Kidney (tissue), 14 donors: Measurements from ENCODE around the gene CCNL2. TPM values are rescaled to one million over a fixed set of nuclear protein-coding genes. Genes with fewer than 3 reads are reported as not detected.

Source experiments
- DNase-seq, 5 donors: peaks; one replicate each; pipeline ENCODE4 v3.0.0-alpha.2; 2013 to 2020
- FAIRE-seq: peaks from 2 replicates; lab custom pipeline; 2012; peaks lifted over from hg19 to GRCh38; lab: Jason Lieb, UNC
- H3K27ac ChIP-seq, 2 donors: one replicate each; pipeline ENCODE4 v1.7.0; 2013; ENCODE audit warnings: low read depth in 2 of 2, low read length in 2 of 2, inconsistent platforms in 1 of 2
- H3K27me3 ChIP-seq: one replicate; pipeline ENCODE4 v1.7.1; 2013; ENCODE audit warnings: low read length, inconsistent platforms; ENCODE audit not compliant: control insufficient read depth, insufficient read depth
- H3K36me3 ChIP-seq, 3 donors: one replicate each; pipeline versions ENCODE4 v1.7.0 to v1.7.1; 2013; ENCODE audit warnings: low read length in 3 of 3, control low read depth in 1 of 3, inconsistent platforms in 1 of 3; ENCODE audit not compliant: insufficient read depth in 3 of 3, control insufficient read depth in 2 of 3
- H3K4me1 ChIP-seq, 3 donors: one replicate each; pipeline versions ENCODE4 v1.7.0 to v1.7.1; 2013; ENCODE audit warnings: low read length in 3 of 3, inconsistent platforms in 1 of 3, low read depth in 1 of 3; ENCODE audit not compliant: control insufficient read depth in 2 of 3, insufficient read depth in 2 of 3
- H3K4me3 ChIP-seq, 3 donors: one replicate each; pipeline versions ENCODE4 v1.7.0 to v1.8.1; 2013; ENCODE audit warnings: low read length in 3 of 3, control low read depth in 1 of 3, inconsistent platforms in 1 of 3
- H3K9ac ChIP-seq, 3 donors: one replicate each; pipeline versions ENCODE4 v1.7.0 to v1.7.1; 2013; ENCODE audit warnings: low read length in 3 of 3, control low read depth in 1 of 3, inconsistent platforms in 1 of 3
- H3K9me3 ChIP-seq, 3 donors: one replicate each; pipeline versions ENCODE4 v1.7.0 to v1.7.1; 2013; ENCODE audit warnings: low read length in 3 of 3, control low read depth in 1 of 3, inconsistent platforms in 1 of 3; ENCODE audit not compliant: control insufficient read depth in 2 of 3, insufficient read depth in 1 of 3
- intact Hi-C: fragments of 100-400 bp; cut with DNase I; formaldehyde crosslinking; loops from one replicate; pipeline ENCODE4 v1.11.1; 2022
- polyA plus RNA-seq: library from polyadenylated mRNA; stranded (reverse); fragments of 350-450 nt; fragmentation: Illumina TruSeq; extraction: RNeasy Lipid Tissue Mini Kit (QIAGEN cat#74804); gene quantifications from one replicate; pipeline ENCODE4 v1.2.3, GENCODE V29; 2014; ENCODE audit warnings: low read depth, low replicate concordance; ENCODE audit not compliant: insufficient read depth
- total RNA-seq: library from RNA; stranded (reverse); fragmentation: NEBNext Ultra II Directional; extraction: Animal tissue kit (Norgen Biotek cat#: 25700); gene quantifications from one replicate; pipeline ENCODE4 v1.2.1, GENCODE V29; 2021
- TF ChIP-seq, protein P1 (sequence below): IDR thresholded peaks from 3 replicates; pipeline ENCODE4 v1.5.1; 2012; ENCODE audit warnings: mild to moderate bottlenecking, moderate library complexity, borderline replicate concordance; ENCODE audit not compliant: insufficient read depth; ENCODE audit errors: extremely low read depth
- donor health status: control.
- donor health status: control.
- donor health status: control.
- donor health status: control.
- donor health status: control.
- donor health status: DM: yes; HTN: yes; CAD: no.
- donor health status: Normal renal cell carcinoma (clear cell type).

CCNL2 gene
- total and polyA plus RNA-seq, 2 donors from 2014 or later: 72.0 to 199 TPM

DNA sequence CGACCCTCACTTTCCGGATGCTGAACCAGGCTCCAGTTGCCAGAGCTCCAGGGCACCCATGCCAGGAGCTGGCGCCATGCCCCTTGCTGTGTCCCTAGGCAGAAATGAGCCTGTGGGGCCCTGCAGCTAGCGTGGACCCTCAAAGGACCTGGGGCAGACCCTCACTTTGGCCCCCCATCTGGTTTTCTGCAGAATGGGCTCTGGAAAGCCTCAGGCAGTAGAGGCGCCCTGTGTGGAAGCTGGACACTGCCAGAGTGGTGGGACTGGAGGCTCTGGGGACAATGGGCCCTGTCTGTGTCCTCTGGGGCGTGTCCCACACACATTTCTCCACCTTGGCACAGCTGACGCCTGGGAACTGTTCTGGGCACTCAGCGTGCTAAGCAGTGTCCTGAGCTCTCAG, 17.8 kb downstream of the CCNL2 start:
- no peak overlapping the region for H3K9ac ChIP-seq
- intact Hi-C loops: no loop called here
- H3K4me3 ChIP-seq: no peak overlapping the region
- H3K27me3 ChIP-seq: no peaks in the 10 kb centered on the region
- no peaks in the 10 kb centered on the region for H3K9me3 ChIP-seq
- DNase-seq (no peak), FAIRE-seq (no peak)
- H3K27ac ChIP-seq: no peak overlapping the region
- peaks cover 0 to 9% (median 5%) of the 10 kb centered on the region in 3 donors for H3K36me3 ChIP-seq
- no peaks in the 10 kb centered on the region for H3K4me1 ChIP-seq
- TF ChIP-seq, protein P1, sequence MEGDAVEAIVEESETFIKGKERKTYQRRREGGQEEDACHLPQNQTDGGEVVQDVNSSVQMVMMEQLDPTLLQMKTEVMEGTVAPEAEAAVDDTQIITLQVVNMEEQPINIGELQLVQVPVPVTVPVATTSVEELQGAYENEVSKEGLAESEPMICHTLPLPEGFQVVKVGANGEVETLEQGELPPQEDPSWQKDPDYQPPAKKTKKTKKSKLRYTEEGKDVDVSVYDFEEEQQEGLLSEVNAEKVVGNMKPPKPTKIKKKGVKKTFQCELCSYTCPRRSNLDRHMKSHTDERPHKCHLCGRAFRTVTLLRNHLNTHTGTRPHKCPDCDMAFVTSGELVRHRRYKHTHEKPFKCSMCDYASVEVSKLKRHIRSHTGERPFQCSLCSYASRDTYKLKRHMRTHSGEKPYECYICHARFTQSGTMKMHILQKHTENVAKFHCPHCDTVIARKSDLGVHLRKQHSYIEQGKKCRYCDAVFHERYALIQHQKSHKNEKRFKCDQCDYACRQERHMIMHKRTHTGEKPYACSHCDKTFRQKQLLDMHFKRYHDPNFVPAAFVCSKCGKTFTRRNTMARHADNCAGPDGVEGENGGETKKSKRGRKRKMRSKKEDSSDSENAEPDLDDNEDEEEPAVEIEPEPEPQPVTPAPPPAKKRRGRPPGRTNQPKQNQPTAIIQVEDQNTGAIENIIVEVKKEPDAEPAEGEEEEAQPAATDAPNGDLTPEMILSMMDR: no peak

DNA sequence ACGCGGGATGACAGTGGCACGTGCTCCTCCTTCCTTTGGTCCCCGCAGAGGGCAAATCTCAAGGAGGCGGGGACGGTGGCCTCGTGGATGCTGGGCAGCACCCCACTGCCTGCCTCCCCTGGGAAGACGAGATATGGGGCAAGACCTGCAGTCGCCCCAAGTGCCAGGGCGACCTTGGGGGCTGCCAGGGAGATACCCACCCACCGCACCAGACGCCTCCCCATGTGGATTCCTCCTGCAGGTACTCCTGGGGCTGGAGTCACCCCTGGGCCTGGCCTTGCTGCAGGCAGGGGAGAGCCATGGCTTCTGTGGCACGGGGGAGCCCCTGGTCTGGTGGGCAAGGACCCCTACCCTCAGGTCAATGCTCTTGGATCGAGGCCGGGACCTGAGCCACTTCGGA, 18.3 kb downstream of the CCNL2 start:
- no peaks in the 10 kb centered on the region for H3K9me3 ChIP-seq

GRCh38 chr1:1377540-1378205, 21.5 kb downstream of the CCNL2 start:
- intact Hi-C loops: no loop called here
- TF ChIP-seq, protein P1: no peak
- Histone ChIP-seq H3K4me1 (peaks cover 0 to 12% (median 0%) of the 10 kb centered on the region in 3 donors), H3K9me3 (no peaks in the 10 kb centered on the region), H3K27me3 (no peaks in the 10 kb centered on the region), H3K36me3 (peaks cover 0 to 4% (median 0%) of the 10 kb centered on the region in 3 donors), H3K4me3 (no peak overlapping the region), H3K27ac (no peak overlapping the region), H3K9ac (no peak overlapping the region)
- DNase-seq (no peak), FAIRE-seq (no peak)

More for the DNA sequence above, 18.3 kb downstream of the CCNL2 start:
- intact Hi-C loops: no loop called here
- Histone ChIP-seq H3K4me1 (no peaks in the 10 kb centered on the region), H3K36me3 (peaks cover 0 to 5% (median under 1%) of the 10 kb centered on the region in 3 donors), H3K9ac (no peak overlapping the region), H3K27me3 (no peaks in the 10 kb centered on the region), H3K4me3 (no peak overlapping the region), H3K27ac (no peak overlapping the region)
- TF ChIP-seq, protein P1: no peak
- FAIRE-seq (no peak), DNase-seq (no peak)
